Astrocyte (in vitro differentiated cells and primary cell): ENCODE measurements around the gene GRAMD4.

Source experiments
- EZH2 ChIP-seq: IDR thresholded peaks from 2 replicates; pipeline ENCODE4 v1.6.1; 2012; ENCODE audit warnings: mild to moderate bottlenecking, low read length, inconsistent platforms; ENCODE audit not compliant: insufficient read depth
- TF ChIP-seq, protein P1 (sequence below): IDR thresholded peaks from 2 replicates; pipeline ENCODE4 v1.5.1; 2011; ENCODE audit warnings: low read depth, mild to moderate bottlenecking, inconsistent platforms, low read length, moderate library complexity; ENCODE audit not compliant: insufficient read depth

DNA sequence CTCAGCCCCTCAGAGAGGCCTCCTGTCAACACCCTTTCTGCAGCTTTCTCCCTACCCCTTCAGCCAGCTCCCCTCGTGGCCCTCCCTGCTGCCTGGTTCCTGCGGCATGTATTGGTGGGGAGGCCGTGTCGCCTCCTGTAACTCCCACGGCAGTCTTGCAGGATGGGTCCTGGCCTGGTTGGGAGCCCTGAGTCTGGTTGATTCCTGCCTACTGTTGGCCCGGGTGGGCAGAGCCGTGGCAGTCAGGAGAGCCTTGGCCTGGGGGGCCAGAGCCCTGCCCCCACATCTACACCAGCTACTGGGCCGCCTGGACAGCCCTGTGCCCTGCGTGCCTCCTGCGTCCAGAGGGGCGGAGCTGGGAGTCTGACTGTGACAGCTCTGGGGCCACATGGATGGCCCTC is 30.3 kb upstream of the GRAMD4 start:
- TF ChIP-seq, protein P1, sequence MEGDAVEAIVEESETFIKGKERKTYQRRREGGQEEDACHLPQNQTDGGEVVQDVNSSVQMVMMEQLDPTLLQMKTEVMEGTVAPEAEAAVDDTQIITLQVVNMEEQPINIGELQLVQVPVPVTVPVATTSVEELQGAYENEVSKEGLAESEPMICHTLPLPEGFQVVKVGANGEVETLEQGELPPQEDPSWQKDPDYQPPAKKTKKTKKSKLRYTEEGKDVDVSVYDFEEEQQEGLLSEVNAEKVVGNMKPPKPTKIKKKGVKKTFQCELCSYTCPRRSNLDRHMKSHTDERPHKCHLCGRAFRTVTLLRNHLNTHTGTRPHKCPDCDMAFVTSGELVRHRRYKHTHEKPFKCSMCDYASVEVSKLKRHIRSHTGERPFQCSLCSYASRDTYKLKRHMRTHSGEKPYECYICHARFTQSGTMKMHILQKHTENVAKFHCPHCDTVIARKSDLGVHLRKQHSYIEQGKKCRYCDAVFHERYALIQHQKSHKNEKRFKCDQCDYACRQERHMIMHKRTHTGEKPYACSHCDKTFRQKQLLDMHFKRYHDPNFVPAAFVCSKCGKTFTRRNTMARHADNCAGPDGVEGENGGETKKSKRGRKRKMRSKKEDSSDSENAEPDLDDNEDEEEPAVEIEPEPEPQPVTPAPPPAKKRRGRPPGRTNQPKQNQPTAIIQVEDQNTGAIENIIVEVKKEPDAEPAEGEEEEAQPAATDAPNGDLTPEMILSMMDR, result no peak
- TF ChIP-seq EZH2, result no peak
